Measurements from ENCODE around the gene DYNLT1.

DNA sequence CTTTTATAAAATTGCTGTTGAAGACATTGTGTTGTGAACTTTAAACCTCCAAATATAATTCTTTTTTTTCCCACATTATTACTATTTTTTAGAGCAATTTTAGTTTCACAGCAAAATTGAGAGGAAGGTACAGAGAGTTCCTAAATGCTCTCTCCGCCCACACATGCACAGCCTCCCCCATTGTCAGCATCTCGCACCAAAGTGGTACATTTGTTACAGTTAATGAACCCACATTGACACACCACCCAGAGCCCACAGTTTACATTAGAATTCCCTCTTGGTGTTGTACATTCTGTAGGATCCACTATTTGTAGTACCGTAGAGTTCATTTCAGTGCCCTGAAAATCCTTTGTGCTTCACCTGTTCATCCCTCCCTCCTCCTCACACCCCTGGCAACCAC lies 50.9 kb downstream of the DYNLT1 start:
- TF ChIP-seq, protein P1, sequence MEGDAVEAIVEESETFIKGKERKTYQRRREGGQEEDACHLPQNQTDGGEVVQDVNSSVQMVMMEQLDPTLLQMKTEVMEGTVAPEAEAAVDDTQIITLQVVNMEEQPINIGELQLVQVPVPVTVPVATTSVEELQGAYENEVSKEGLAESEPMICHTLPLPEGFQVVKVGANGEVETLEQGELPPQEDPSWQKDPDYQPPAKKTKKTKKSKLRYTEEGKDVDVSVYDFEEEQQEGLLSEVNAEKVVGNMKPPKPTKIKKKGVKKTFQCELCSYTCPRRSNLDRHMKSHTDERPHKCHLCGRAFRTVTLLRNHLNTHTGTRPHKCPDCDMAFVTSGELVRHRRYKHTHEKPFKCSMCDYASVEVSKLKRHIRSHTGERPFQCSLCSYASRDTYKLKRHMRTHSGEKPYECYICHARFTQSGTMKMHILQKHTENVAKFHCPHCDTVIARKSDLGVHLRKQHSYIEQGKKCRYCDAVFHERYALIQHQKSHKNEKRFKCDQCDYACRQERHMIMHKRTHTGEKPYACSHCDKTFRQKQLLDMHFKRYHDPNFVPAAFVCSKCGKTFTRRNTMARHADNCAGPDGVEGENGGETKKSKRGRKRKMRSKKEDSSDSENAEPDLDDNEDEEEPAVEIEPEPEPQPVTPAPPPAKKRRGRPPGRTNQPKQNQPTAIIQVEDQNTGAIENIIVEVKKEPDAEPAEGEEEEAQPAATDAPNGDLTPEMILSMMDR (conservative IDR thresholded peaks at IDR 0.05; ENCODE audit: low read depth in 2 of 2) = no peak
- no peak for TF ChIP-seq POLR2AphosphoS5 (IDR thresholded peaks at IDR 0.05; ENCODE audit: low read depth)
- TF ChIP-seq, protein P2, sequence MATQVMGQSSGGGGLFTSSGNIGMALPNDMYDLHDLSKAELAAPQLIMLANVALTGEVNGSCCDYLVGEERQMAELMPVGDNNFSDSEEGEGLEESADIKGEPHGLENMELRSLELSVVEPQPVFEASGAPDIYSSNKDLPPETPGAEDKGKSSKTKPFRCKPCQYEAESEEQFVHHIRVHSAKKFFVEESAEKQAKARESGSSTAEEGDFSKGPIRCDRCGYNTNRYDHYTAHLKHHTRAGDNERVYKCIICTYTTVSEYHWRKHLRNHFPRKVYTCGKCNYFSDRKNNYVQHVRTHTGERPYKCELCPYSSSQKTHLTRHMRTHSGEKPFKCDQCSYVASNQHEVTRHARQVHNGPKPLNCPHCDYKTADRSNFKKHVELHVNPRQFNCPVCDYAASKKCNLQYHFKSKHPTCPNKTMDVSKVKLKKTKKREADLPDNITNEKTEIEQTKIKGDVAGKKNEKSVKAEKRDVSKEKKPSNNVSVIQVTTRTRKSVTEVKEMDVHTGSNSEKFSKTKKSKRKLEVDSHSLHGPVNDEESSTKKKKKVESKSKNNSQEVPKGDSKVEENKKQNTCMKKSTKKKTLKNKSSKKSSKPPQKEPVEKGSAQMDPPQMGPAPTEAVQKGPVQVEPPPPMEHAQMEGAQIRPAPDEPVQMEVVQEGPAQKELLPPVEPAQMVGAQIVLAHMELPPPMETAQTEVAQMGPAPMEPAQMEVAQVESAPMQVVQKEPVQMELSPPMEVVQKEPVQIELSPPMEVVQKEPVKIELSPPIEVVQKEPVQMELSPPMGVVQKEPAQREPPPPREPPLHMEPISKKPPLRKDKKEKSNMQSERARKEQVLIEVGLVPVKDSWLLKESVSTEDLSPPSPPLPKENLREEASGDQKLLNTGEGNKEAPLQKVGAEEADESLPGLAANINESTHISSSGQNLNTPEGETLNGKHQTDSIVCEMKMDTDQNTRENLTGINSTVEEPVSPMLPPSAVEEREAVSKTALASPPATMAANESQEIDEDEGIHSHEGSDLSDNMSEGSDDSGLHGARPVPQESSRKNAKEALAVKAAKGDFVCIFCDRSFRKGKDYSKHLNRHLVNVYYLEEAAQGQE (IDR thresholded peaks at IDR 0.05; ENCODE audit: unreplicated experiment) = no peak
- no peak for TF ChIP-seq ZNF331 (CRISPR knock-in tag; IDR thresholded peaks at IDR 0.05; ENCODE audit: low read depth)
- no peak for TF ChIP-seq CREB1 (CRISPR knock-in tag; IDR thresholded peaks at IDR 0.05; ENCODE audit: low read depth)
- TF ChIP-seq EZH2 (IDR thresholded peaks at IDR 0.05; ENCODE audit: low read depth, unreplicated experiment) = no peak
- TF ChIP-seq NANOG (IDR thresholded peaks at IDR 0.05; ENCODE audit: borderline replicate concordance) = no peak
- TF ChIP-seq ZNF114 (CRISPR knock-in tag; IDR thresholded peaks at IDR 0.05) = no peak
- TF ChIP-seq, protein P3, sequence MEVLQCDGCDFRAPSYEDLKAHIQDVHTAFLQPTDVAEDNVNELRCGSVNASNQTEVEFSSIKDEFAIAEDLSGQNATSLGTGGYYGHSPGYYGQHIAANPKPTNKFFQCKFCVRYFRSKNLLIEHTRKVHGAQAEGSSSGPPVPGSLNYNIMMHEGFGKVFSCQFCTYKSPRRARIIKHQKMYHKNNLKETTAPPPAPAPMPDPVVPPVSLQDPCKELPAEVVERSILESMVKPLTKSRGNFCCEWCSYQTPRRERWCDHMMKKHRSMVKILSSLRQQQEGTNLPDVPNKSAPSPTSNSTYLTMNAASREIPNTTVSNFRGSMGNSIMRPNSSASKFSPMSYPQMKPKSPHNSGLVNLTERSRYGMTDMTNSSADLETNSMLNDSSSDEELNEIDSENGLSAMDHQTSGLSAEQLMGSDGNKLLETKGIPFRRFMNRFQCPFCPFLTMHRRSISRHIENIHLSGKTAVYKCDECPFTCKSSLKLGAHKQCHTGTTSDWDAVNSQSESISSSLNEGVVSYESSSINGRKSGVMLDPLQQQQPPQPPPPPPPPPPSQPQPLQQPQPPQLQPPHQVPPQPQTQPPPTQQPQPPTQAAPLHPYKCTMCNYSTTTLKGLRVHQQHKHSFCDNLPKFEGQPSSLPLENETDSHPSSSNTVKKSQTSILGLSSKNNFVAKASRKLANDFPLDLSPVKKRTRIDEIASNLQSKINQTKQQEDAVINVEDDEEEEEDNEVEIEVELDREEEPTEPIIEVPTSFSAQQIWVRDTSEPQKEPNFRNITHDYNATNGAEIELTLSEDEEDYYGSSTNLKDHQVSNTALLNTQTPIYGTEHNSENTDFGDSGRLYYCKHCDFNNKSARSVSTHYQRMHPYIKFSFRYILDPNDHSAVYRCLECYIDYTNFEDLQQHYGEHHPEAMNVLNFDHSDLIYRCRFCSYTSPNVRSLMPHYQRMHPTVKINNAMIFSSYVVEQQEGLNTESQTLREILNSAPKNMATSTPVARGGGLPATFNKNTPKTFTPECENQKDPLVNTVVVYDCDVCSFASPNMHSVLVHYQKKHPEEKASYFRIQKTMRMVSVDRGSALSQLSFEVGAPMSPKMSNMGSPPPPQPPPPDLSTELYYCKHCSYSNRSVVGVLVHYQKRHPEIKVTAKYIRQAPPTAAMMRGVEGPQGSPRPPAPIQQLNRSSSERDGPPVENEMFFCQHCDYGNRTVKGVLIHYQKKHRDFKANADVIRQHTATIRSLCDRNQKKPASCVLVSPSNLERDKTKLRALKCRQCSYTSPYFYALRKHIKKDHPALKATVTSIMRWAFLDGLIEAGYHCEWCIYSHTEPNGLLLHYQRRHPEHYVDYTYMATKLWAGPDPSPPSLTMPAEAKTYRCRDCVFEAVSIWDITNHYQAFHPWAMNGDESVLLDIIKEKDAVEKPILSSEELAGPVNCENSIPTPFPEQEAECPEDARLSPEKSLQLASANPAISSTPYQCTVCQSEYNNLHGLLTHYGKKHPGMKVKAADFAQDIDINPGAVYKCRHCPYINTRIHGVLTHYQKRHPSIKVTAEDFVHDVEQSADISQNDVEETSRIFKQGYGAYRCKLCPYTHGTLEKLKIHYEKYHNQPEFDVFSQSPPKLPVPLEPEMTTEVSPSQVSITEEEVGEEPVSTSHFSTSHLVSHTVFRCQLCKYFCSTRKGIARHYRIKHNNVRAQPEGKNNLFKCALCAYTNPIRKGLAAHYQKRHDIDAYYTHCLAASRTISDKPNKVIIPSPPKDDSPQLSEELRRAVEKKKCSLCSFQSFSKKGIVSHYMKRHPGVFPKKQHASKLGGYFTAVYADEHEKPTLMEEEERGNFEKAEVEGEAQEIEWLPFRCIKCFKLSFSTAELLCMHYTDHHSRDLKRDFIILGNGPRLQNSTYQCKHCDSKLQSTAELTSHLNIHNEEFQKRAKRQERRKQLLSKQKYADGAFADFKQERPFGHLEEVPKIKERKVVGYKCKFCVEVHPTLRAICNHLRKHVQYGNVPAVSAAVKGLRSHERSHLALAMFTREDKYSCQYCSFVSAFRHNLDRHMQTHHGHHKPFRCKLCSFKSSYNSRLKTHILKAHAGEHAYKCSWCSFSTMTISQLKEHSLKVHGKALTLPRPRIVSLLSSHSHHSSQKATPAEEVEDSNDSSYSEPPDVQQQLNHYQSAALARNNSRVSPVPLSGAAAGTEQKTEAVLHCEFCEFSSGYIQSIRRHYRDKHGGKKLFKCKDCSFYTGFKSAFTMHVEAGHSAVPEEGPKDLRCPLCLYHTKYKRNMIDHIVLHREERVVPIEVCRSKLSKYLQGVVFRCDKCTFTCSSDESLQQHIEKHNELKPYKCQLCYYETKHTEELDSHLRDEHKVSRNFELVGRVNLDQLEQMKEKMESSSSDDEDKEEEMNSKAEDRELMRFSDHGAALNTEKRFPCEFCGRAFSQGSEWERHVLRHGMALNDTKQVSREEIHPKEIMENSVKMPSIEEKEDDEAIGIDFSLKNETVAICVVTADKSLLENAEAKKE (CRISPR knock-in tag; IDR thresholded peaks at IDR 0.05) = no peak

Measured in GM23338 (cell line).